Measurements from ENCODE around the gene IQCE. TPM values are rescaled to one million over a fixed set of nuclear protein-coding genes. Genes with fewer than 3 reads are reported as not detected.

Gene IQCE
- total RNA-seq, 1 experiment from 2014 or later = 22.3 TPM

- in situ Hi-C loops (cut with HindIII; ENCODE audit: low pct_unique_long_range_greater_than_20kb, low sequenced_read_pairs) = no loop called here
- DNase-seq (ENCODE audit: low read depth, low spot score) = peak; percentile 81
These were observed 84.8 kb downstream of the IQCE start for GRCh38 chr7:2643386-2644219.

GRCh38 chr7:2644220-2644561 lies 85.4 kb downstream of the IQCE start:
- peak; percentile 36 for DNase-seq (ENCODE audit: low read depth, low spot score)
- in situ Hi-C loops (cut with HindIII; ENCODE audit: low pct_unique_long_range_greater_than_20kb, low sequenced_read_pairs) = no loop called here

- peak; percentile 39 for DNase-seq (ENCODE audit: low read depth, low spot score)
- in situ Hi-C loops (cut with HindIII; ENCODE audit: low pct_unique_long_range_greater_than_20kb, low sequenced_read_pairs) = no loop called here
These were observed 85.9 kb downstream of the IQCE start for GRCh38 chr7:2644562-2645273.

- in situ Hi-C loops (cut with HindIII; ENCODE audit: low pct_unique_long_range_greater_than_20kb, low sequenced_read_pairs) = no loop called here
- peak; percentile 52 for DNase-seq (ENCODE audit: low read depth, low spot score)
These were observed 86.6 kb downstream of the IQCE start for GRCh38 chr7:2645274-2645868.

GRCh38 chr7:2646336-2646679 lies 87.5 kb downstream of the IQCE start:
- peak; percentile 14 for DNase-seq (ENCODE audit: low read depth, low spot score)
- in situ Hi-C loops (cut with HindIII; ENCODE audit: low pct_unique_long_range_greater_than_20kb, low sequenced_read_pairs) = no loop called here

GRCh38 chr7:2646680-2647571 lies 88.1 kb downstream of the IQCE start:
- in situ Hi-C loops (cut with HindIII; ENCODE audit: low pct_unique_long_range_greater_than_20kb, low sequenced_read_pairs) = no loop called here
- peak; percentile 60 for DNase-seq (ENCODE audit: low read depth, low spot score)

- in situ Hi-C loops (cut with HindIII; ENCODE audit: low pct_unique_long_range_greater_than_20kb, low sequenced_read_pairs) = no loop called here
These were observed 88.9 kb downstream of the IQCE start for GRCh38 chr7:2647594-2648172.

GRCh38 chr7:2649139-2649838 lies 90.5 kb downstream of the IQCE start:
- in situ Hi-C loops (cut with HindIII; ENCODE audit: low pct_unique_long_range_greater_than_20kb, low sequenced_read_pairs) = no loop called here
- no peak for DNase-seq (ENCODE audit: low read depth, low spot score)

More at GRCh38 chr7:2647594-2648172, 88.9 kb downstream of the IQCE start:
- no peak for DNase-seq (ENCODE audit: low read depth, low spot score)

GRCh38 chr7:2649991-2650390 lies 91.2 kb downstream of the IQCE start:
- in situ Hi-C loops (cut with HindIII; ENCODE audit: low pct_unique_long_range_greater_than_20kb, low sequenced_read_pairs) = no loop called here
- DNase-seq (ENCODE audit: low read depth, low spot score) = no peak

- in situ Hi-C loops (cut with HindIII; ENCODE audit: low pct_unique_long_range_greater_than_20kb, low sequenced_read_pairs) = no loop called here
- no peak for DNase-seq (ENCODE audit: low read depth, low spot score)
These were observed 91.7 kb downstream of the IQCE start for GRCh38 chr7:2650451-2650850.

GRCh38 chr7:2651336-2651735 lies 92.6 kb downstream of the IQCE start:
- DNase-seq (ENCODE audit: low read depth, low spot score) = peak; percentile 68
- in situ Hi-C loops (cut with HindIII; ENCODE audit: low pct_unique_long_range_greater_than_20kb, low sequenced_read_pairs) = no loop called here

- in situ Hi-C loops (cut with HindIII; ENCODE audit: low pct_unique_long_range_greater_than_20kb, low sequenced_read_pairs) = no loop called here
- DNase-seq (ENCODE audit: low read depth, low spot score) = peak; percentile 99
These were observed 93.3 kb downstream of the IQCE start for GRCh38 chr7:2651847-2652735.

GRCh38 chr7:2652736-2653060 lies 93.9 kb downstream of the IQCE start:
- DNase-seq (ENCODE audit: low read depth, low spot score) = no peak
- in situ Hi-C loops (cut with HindIII; ENCODE audit: low pct_unique_long_range_greater_than_20kb, low sequenced_read_pairs) = no loop called here

GRCh38 chr7:2654059-2654458 lies 95.3 kb downstream of the IQCE start:
- in situ Hi-C loops (cut with HindIII; ENCODE audit: low pct_unique_long_range_greater_than_20kb, low sequenced_read_pairs) = no loop called here
- DNase-seq (ENCODE audit: low read depth, low spot score) = no peak

- in situ Hi-C loops (cut with HindIII; ENCODE audit: low pct_unique_long_range_greater_than_20kb, low sequenced_read_pairs) = no loop called here
- no peak for DNase-seq (ENCODE audit: low read depth, low spot score)
These were observed 97.3 kb downstream of the IQCE start for GRCh38 chr7:2655870-2656614.

- no peak for DNase-seq (ENCODE audit: low read depth, low spot score)
- in situ Hi-C loops (cut with HindIII; ENCODE audit: low pct_unique_long_range_greater_than_20kb, low sequenced_read_pairs) = no loop called here
These were observed 98.4 kb downstream of the IQCE start for GRCh38 chr7:2657208-2657607.

Data from SK-MEL-5 (cell line).